ENCODE data around the gene BMI1. TPM values are rescaled to one million over a fixed set of nuclear protein-coding genes. Genes with fewer than 3 reads are reported as not detected.

Gene BMI1
- total RNA-seq, 6 experiments from 2014 or later: 34.8 to 51.1 (median 42.3) TPM

DNA sequence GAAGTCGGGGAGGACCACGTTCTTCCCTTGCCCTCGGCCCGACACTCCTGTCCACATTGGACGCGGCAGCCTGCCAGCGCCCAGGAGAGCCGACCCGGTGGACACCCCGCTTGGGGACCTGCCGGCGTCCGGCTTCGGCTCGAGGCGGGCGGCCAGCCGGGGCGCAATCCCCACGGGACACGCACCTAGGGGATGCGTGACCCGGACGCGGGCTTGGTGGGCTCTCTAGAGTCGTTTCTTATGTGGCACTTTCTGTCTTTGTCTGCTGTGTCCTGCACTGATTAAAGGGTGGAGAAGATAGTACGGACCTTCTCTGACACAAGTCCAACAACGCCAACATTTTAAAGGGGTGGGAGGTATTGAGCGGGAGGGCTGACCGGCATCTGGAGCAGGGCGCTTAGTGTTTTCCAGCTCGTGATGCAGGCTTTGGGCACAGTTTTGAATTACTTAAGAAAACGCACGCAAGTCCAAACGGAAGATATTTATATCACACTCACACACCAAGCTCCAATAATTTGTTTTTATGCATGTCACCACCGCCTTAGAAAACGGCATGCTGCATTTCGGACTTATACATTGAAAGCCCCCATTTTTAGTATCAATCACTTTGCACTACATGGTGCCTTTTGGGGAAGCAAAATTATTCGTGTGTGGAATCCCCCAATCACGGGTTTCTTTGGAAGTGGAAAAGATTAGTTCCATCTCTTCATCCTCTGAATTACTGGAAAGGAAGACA is 20.5 kb downstream of the BMI1 start:
- peaks cover 21% of the 10 kb centered on the region for H3K36me3 Mint-ChIP-seq (ENCODE audit: low read depth)
- H3K4me3 Mint-ChIP-seq: peak overlapping the region; percentile 91
- DNase-seq: no peak
- H3K27me3 Mint-ChIP-seq (ENCODE audit: insufficient read depth): peaks cover 50% of the 10 kb centered on the region
- H3K9me3 Mint-ChIP-seq: peaks cover 13% of the 10 kb centered on the region
- peak overlapping the region; percentile 68 for H3K27ac Mint-ChIP-seq
- TF ChIP-seq CTCF (IDR thresholded peaks at IDR 0.05): no peak
- peaks cover 24% of the 10 kb centered on the region for H3K4me1 Mint-ChIP-seq (ENCODE audit: low read depth)

- Mint-ChIP-seq H3K27ac (no peak overlapping the region), H3K36me3 (ENCODE audit: low read depth) (peaks cover 22% of the 10 kb centered on the region), H3K4me1 (ENCODE audit: low read depth) (peaks cover 23% of the 10 kb centered on the region), H3K27me3 (ENCODE audit: insufficient read depth) (peaks cover 49% of the 10 kb centered on the region), H3K4me3 (peak overlapping the region; percentile 91), H3K9me3 (peaks cover 12% of the 10 kb centered on the region)
- TF ChIP-seq CTCF (IDR thresholded peaks at IDR 0.05): no peak
- DNase-seq: no peak
Measured at GRCh38 chr10:22341926-22342196, 21.0 kb downstream of the BMI1 start.

GRCh38 chr10:22342421-22342820 is 21.5 kb downstream of the BMI1 start:
- peaks cover 47% of the 10 kb centered on the region for H3K27me3 Mint-ChIP-seq (ENCODE audit: insufficient read depth)
- no peak for TF ChIP-seq CTCF (IDR thresholded peaks at IDR 0.05)
- DNase-seq: no peak

GRCh38 chr10:22343731-22344130 is 22.8 kb downstream of the BMI1 start:
- Mint-ChIP-seq H3K4me1 (ENCODE audit: low read depth) (peaks cover 17% of the 10 kb centered on the region), H3K36me3 (ENCODE audit: low read depth) (peaks cover 14% of the 10 kb centered on the region; the same call in 1 of the 2 replicates), H3K4me3 (no peak overlapping the region), H3K27ac (no peak overlapping the region), H3K9me3 (peaks cover 4% of the 10 kb centered on the region; the same call in 1 of the 2 replicates), H3K27me3 (ENCODE audit: insufficient read depth) (peaks cover 45% of the 10 kb centered on the region)
- TF ChIP-seq CTCF (IDR thresholded peaks at IDR 0.05): no peak
- no peak for DNase-seq

More at GRCh38 chr10:22342421-22342820, 21.5 kb downstream of the BMI1 start:
- Mint-ChIP-seq H3K36me3 (ENCODE audit: low read depth) (peaks cover 17% of the 10 kb centered on the region), H3K9me3 (peaks cover 6% of the 10 kb centered on the region), H3K27ac (no peak overlapping the region), H3K4me1 (ENCODE audit: low read depth) (peaks cover 18% of the 10 kb centered on the region), H3K4me3 (no peak overlapping the region)

DNA sequence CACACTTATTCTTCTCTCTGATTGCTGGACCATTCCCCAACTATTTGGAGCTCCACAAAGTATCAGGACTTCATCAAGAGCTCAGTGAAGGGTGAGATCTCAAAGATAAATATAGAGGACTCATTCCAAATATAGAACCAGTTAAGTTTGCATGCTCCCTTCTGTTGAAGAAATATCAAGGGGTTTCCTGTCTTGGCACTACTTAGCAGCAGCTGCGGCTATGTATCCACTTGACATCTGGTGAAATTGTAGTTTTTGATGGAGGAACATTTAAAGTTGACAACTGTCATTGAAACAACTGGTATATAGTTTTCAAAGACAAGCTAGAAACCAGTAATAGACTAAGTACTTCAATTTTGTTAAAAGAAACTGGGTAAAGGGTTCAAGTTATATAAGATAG is 23.4 kb downstream of the BMI1 start:
- no peak for TF ChIP-seq CTCF (IDR thresholded peaks at IDR 0.05)
- peaks cover 17% of the 10 kb centered on the region for H3K4me1 Mint-ChIP-seq (ENCODE audit: low read depth)
- peaks cover 45% of the 10 kb centered on the region for H3K27me3 Mint-ChIP-seq (ENCODE audit: insufficient read depth)
- peaks cover 4% of the 10 kb centered on the region; the same call in 1 of the 2 replicates for H3K9me3 Mint-ChIP-seq
- H3K27ac Mint-ChIP-seq: no peak overlapping the region
- H3K4me3 Mint-ChIP-seq: no peak overlapping the region
- DNase-seq: no peak
- peaks cover 14% of the 10 kb centered on the region; the same call in 1 of the 2 replicates for H3K36me3 Mint-ChIP-seq (ENCODE audit: low read depth)

All from HFFc6 (cell line).